Measurements from ENCODE around the gene CABCOCO1.

CABCOCO1 gene

GRCh38 chr10:61662794-61663259 is at the start of gene CABCOCO1:
TSS of gene CABCOCO1 (plus strand) at chr10:61662929. CDS start at chr10:61662973, 44 bp downstream.
- no peak for DNase-seq

GRCh38 chr10:61613665-61614064 is 49.1 kb upstream of the CABCOCO1 start:
- DNase-seq, result no peak

- no peak for DNase-seq
Observed at GRCh38 chr10:61616611-61617010, 46.1 kb upstream of the CABCOCO1 start.

- DNase-seq, result no peak
Observed at GRCh38 chr10:61617180-61617579, 45.5 kb upstream of the CABCOCO1 start.

GRCh38 chr10:61617586-61617985 is 45.1 kb upstream of the CABCOCO1 start:
- DNase-seq, result no peak

GRCh38 chr10:61618388-61618961 is 44.3 kb upstream of the CABCOCO1 start:
- no peak for DNase-seq

GRCh38 chr10:61620506-61620905 is 42.2 kb upstream of the CABCOCO1 start:
- DNase-seq, result no peak

- DNase-seq, result no peak
Observed at GRCh38 chr10:61621605-61622051, 41.1 kb upstream of the CABCOCO1 start.

- DNase-seq, result no peak
Observed at GRCh38 chr10:61623161-61623560, 39.6 kb upstream of the CABCOCO1 start.

- no peak for DNase-seq
Observed at GRCh38 chr10:61626209-61626608, 36.5 kb upstream of the CABCOCO1 start.

- DNase-seq, result no peak
Observed at GRCh38 chr10:61627266-61627665, 35.5 kb upstream of the CABCOCO1 start.

GRCh38 chr10:61628151-61628874 is 34.4 kb upstream of the CABCOCO1 start:
- DNase-seq, result no peak

GRCh38 chr10:61628875-61629513 is 33.7 kb upstream of the CABCOCO1 start:
- no peak for DNase-seq

GRCh38 chr10:61629576-61629975 is 33.2 kb upstream of the CABCOCO1 start:
- no peak for DNase-seq

GRCh38 chr10:61632057-61632670 is 30.6 kb upstream of the CABCOCO1 start:
- no peak for DNase-seq

GRCh38 chr10:61633665-61634064 is 29.1 kb upstream of the CABCOCO1 start:
- no peak for DNase-seq

GRCh38 chr10:61634746-61635145 is 28.0 kb upstream of the CABCOCO1 start:
- DNase-seq, result no peak

GRCh38 chr10:61635471-61635870 is 27.3 kb upstream of the CABCOCO1 start:
- DNase-seq, result no peak

GRCh38 chr10:61635932-61636331 is 26.8 kb upstream of the CABCOCO1 start:
- no peak for DNase-seq

GRCh38 chr10:61639952-61640351 is 22.8 kb upstream of the CABCOCO1 start:
- DNase-seq, result no peak

GRCh38 chr10:61640856-61641255 is 21.9 kb upstream of the CABCOCO1 start:
- no peak for DNase-seq

GRCh38 chr10:61642150-61642571 is 20.6 kb upstream of the CABCOCO1 start:
- DNase-seq, result no peak

GRCh38 chr10:61642676-61643075 is 20.1 kb upstream of the CABCOCO1 start:
- DNase-seq, result no peak

All from NCI-H2107 (cell line).